Pancreas (tissue), 10 donors: Measurements from ENCODE around the gene GAB3. TPM values are rescaled to one million over a fixed set of nuclear protein-coding genes. Genes with fewer than 3 reads are reported as not detected.
A peak's percentile ranks its signal among the peaks of the same experiment; 100 is the strongest.

Experiments used
- ATAC-seq, 4 donors: fragments of 200-7000 bp; cut with Tn5 transposase; one replicate each; pipeline versions ENCODE4 v1.8.0 to v1.9.1; 2020; ENCODE audit warnings: mild to moderate bottlenecking in 4 of 4, moderate library complexity in 4 of 4
- DNase-seq, 6 donors: peaks; one replicate each; pipeline ENCODE4 v3.0.0-alpha.2; 2020
- FAIRE-seq: peaks from 2 replicates; lab custom pipeline; 2012; peaks lifted over from hg19 to GRCh38; lab: Jason Lieb, UNC
- H3K27ac ChIP-seq, 4 donors: fragments of 200-600 bp; sonication (generic); 1 replicate in 3 of 4; 2 replicates in 1 of 4; pipeline versions ENCODE4 v1.5.0 to v1.8.0; 2020
- H3K27me3 ChIP-seq, 4 donors: fragments of 200-600 bp; one replicate each; pipeline ENCODE4 v1.8.0; 2021
- H3K36me3 ChIP-seq, 3 donors: fragments of 200-600 bp; sonication (generic) in 1 of 3; one replicate each; pipeline versions ENCODE4 v1.5.0 to v1.8.0; 2020 to 2021
- H3K4me1 ChIP-seq, 3 donors: fragments of 200-600 bp; one replicate each; pipeline ENCODE4 v1.8.0; 2021
- H3K4me3 ChIP-seq, 4 donors: fragments of 200-600 bp; sonication (generic) in 2 of 4; one replicate each; pipeline versions ENCODE4 v1.5.0 to v1.8.0; 2020 to 2021
- H3K9me3 ChIP-seq, 4 donors: fragments of 200-600 bp; one replicate each; pipeline ENCODE4 v1.8.0; 2021
- WGBS, 2 donors: extraction: QIAGEN DNeasy Blood & Tissue Kit; methylation state at CpG; one replicate each; pipeline ENCODE4 v1.1.7; 2013; 5-methylcytosine and 5-hydroxymethylcytosine counted together
- intact Hi-C, 3 donors: fragments of 100-400 bp; cut with DNase I; formaldehyde crosslinking; loops; one replicate each; pipeline versions ENCODE4 v1.11.1 to v1.14.2; 2022
- polyA plus RNA-seq, 2 donors: library from polyadenylated mRNA; stranded (reverse); fragments of 200-250 nt; gene quantifications; one replicate each; pipeline ENCODE4 v1.2.3, GENCODE V29; 2013
- total RNA-seq, 6 donors: library from RNA; stranded (reverse); fragmentation: NEBNext Ultra II Directional in 4 of 6; extraction: Animal tissue kit (Norgen Biotek cat#: 25700) in 4 of 6; gene quantifications; one replicate each; pipeline versions ENCODE4 v1.2.1 to v1.2.4, GENCODE V29; 2021 to 2023
- TF ChIP-seq, protein P1 (sequence below), 4 donors: fragments of 200-600 bp; sonication (generic) in 3 of 4; IDR thresholded peaks; one replicate each; pipeline versions ENCODE4 v1.5.0 to v1.8.0; 2021; ENCODE audit warnings: antibody characterized with exemption in 4 of 4
- donor health status: healthy with polysubstance abuse.
- donor health status: DM: no; HTN: no; CAD: no; lungs with moderate emphysema.
- donor health status: DM: no; HTN: no; CAD: no.
- donor health status: control.
- donor health status: control.
- donor health status: Bipolar disorder and iron deficiency.
- donor health status: DM: yes; HTN: yes; CAD: no.
- donor health status: DM: no; HTN: no; CAD: no.
- donor health status: DM: no; HTN: no; CAD: no.
- donor health status: DM: yes; HTN: yes; CAD: no.

GAB3 gene
- total and polyA plus RNA-seq, 8 donors: 1.2 to 4.0 (median 1.4) TPM

DNA sequence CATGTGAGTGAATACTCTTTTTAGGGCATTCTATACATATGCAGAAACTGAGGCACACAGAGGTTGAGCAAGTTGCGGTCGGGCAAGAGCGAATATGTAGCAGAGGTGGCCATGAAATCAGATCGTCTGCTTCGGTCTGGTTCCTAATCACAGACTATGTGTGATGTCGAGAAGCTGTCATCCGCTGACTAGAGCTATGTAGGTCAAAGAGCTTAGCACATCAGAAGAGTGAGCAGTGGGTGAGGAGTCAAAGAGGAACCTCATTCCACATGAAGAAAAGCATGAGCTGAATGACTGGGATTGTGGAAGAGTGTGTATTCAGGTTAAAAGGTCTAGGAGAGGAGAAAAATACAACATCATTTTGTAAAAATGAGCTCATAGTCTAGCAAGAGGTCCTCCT is 19.0 kb downstream of the GAB3 start:
- intact Hi-C loops: no loop called here
- H3K36me3 ChIP-seq: no peaks in the 10 kb centered on the region
- peak in 2 of 4 donors; percentile 37 to 47 for ATAC-seq
- H3K9me3 ChIP-seq: no peaks in the 10 kb centered on the region
- 73 to 81% methylated on average over 7 of the region's 7 CpGs for WGBS, 2 donors
- FAIRE-seq: no peak
- DNase-seq: no peak
- peaks cover 0 to 6% (median 5%) of the 10 kb centered on the region in 3 donors for H3K4me1 ChIP-seq
- H3K27ac ChIP-seq: no peak overlapping the region
- TF ChIP-seq, protein P1, sequence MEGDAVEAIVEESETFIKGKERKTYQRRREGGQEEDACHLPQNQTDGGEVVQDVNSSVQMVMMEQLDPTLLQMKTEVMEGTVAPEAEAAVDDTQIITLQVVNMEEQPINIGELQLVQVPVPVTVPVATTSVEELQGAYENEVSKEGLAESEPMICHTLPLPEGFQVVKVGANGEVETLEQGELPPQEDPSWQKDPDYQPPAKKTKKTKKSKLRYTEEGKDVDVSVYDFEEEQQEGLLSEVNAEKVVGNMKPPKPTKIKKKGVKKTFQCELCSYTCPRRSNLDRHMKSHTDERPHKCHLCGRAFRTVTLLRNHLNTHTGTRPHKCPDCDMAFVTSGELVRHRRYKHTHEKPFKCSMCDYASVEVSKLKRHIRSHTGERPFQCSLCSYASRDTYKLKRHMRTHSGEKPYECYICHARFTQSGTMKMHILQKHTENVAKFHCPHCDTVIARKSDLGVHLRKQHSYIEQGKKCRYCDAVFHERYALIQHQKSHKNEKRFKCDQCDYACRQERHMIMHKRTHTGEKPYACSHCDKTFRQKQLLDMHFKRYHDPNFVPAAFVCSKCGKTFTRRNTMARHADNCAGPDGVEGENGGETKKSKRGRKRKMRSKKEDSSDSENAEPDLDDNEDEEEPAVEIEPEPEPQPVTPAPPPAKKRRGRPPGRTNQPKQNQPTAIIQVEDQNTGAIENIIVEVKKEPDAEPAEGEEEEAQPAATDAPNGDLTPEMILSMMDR (IDR thresholded peaks at IDR 0.05): no peak
- no peaks in the 10 kb centered on the region for H3K27me3 ChIP-seq
- H3K4me3 ChIP-seq: no peak overlapping the region

DNA sequence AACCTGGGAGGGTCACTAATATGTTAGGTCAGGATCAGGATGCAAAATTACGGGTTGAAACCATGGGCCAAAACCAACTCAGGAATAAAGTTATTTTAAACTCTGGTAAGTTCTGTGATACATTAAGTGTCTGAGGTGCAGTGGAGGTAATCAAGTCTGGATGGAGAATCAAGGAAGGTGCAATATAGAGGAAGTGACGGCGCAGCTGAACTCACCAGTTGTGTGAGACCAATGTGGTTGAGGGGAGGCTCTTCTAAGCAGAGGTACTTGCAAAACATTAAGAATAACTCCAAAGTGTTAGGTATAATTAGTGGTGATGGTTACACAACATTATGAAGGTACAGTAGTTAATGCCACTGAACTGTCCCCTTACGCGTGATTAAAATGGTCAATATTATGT is 19.7 kb downstream of the GAB3 start:
- intact Hi-C loops: no loop called here
- TF ChIP-seq, protein P1 (IDR thresholded peaks at IDR 0.05): no peak
- Histone ChIP-seq H3K27ac (peak overlapping the region in 2 of 4 donors; percentile 40 to 68), H3K27me3 (no peaks in the 10 kb centered on the region), H3K9me3 (no peaks in the 10 kb centered on the region), H3K4me1 (peaks cover 0 to 6% (median 5%) of the 10 kb centered on the region in 3 donors), H3K36me3 (no peaks in the 10 kb centered on the region), H3K4me3 (no peak overlapping the region)
- no peak for FAIRE-seq
- DNase-seq: no peak
- no peak for ATAC-seq
- WGBS, 2 donors: 87 to 90% methylated on average over 5 of the region's 5 CpGs

DNA sequence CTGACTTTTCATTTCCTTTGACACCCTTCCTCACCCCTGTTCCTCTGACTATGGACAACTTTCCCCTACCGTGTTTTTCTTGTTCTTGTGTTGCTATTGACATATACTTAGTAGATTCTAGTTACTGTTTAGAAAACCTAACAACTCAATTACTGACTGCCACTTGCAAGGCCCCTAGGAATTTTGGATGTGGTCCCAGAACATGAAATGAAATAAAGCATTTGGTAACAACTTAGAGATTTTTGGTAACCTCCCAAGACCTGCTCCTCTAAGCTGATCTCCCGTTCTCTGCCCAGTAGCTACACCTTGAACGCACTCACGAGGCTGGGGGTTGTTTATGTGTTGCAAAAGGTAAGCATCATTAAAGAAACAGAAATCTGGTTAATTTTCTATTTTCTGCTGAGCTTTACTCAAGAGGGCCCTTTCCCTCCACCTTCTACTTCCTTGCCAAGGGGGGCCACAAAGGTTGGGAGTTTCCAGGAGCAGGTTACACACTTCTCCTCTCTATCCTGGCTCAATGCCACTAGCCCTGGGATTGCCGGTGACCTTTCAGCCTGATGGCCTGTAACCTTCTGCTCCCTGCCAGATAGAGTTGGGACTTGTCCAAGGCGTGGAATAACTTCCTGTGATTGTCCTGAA is 20.5 kb downstream of the GAB3 start:
- Histone ChIP-seq H3K27me3 (no peaks in the 10 kb centered on the region), H3K9me3 (no peaks in the 10 kb centered on the region), H3K4me1 (peaks cover 0 to 6% (median 5%) of the 10 kb centered on the region in 3 donors), H3K36me3 (no peaks in the 10 kb centered on the region), H3K27ac (peak overlapping the region in 3 of 4 donors; percentile 40 to 68 (median 48)), H3K4me3 (no peak overlapping the region)
- TF ChIP-seq, protein P1 (IDR thresholded peaks at IDR 0.05): no peak
- FAIRE-seq (no peak), DNase-seq (peak in 3 of 6 donors; percentile 26 to 44 (median 27)), ATAC-seq (peak in 3 of 4 donors; percentile 23 to 67 (median 63))
- 37 to 39% methylated on average over 6 of the region's 6 CpGs for WGBS, 2 donors
- intact Hi-C loops: no loop called here

DNA sequence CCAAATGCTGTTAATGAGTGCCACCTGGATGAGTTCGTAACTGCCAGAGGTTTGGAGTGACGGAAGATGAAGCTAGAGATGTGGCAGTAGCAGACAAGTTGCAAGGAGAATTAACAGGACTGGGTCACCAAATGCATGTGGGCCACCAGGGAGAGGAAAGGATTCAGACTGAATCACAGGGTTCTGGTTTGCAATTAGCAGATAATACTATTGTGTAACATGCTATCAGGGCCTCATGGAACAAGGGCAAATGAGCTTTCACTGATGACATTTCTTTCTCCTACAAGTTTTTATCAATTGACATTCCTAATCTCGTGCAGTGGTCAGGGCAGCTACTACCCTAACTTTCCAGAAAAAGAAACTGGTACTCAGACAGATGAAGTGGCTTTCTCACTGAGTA is 21.4 kb downstream of the GAB3 start:
- FAIRE-seq (no peak), DNase-seq (no peak), ATAC-seq (peak in 1 of 4 donors; percentile 21)
- TF ChIP-seq, protein P1 (IDR thresholded peaks at IDR 0.05): no peak
- 55 to 60% methylated on average over 3 of the region's 3 CpGs for WGBS, 2 donors
- Histone ChIP-seq H3K4me3 (no peak overlapping the region), H3K4me1 (peaks cover 0 to 6% (median 5%) of the 10 kb centered on the region in 3 donors), H3K9me3 (no peaks in the 10 kb centered on the region), H3K36me3 (no peaks in the 10 kb centered on the region), H3K27me3 (no peaks in the 10 kb centered on the region), H3K27ac (peak overlapping the region; percentile 25 to 68 (median 44))
- intact Hi-C loops: no loop called here
